ENCODE results near the gene MAML3. TPM values are rescaled to one million over a fixed set of nuclear protein-coding genes. Genes with fewer than 3 reads are reported as not detected.

MAML3 gene
- total RNA-seq, 1 donor from 2014 or later = 7.9 TPM

DNA sequence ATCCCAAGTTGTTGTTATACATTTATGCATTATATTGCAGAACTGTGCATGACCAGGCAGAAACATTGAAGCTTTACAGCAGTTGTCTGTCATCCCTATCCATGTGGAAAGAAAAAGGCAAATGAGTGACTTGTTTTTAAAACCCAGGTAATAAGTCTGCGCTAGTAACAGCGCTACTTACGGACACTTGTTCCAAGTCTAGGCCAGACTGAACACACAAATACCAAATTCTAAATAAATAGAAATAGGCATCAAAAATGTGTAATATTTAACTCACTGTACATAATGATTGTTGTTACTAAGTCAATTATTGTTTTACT, 548 bp upstream of the MAML3 start:
- ATAC-seq = no peak

- ATAC-seq = no peak
Measured at GRCh38 chr4:140153419-140153717, 616 bp downstream of the MAML3 start.

DNA sequence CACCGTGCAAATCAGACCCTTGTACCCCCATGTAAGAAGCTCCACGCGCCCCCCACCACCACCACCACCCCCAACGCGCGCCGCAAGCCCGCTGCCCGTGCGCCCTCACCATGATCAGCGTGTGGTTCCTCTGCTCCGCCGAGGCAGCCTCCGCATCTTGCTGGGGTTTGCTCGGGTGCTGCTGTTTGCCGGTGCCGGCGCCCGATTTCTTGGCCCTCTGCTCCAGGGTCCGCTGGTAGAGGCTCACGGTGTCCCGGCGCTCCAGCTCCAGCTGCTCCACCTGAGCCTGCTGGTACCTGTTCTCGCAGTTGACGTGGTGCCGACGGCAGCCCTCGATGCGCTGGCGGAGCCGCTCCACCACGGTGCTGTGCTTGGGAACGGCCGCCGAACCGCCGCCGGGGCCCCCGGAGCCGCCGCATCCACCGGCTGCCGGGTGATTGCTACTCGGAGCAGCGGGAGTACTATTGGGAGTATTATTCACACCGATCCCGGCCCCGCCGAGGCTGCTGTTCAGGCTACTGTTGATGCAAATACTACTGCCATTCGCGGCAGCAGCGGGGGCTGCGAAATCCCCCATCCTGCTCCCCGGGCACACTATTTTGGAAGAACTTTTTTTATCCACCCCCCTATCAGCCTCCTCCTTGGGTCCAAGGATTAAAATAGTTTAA, 1.1 kb downstream of the MAML3 start:
- peak; percentile 9 for ATAC-seq

DNA sequence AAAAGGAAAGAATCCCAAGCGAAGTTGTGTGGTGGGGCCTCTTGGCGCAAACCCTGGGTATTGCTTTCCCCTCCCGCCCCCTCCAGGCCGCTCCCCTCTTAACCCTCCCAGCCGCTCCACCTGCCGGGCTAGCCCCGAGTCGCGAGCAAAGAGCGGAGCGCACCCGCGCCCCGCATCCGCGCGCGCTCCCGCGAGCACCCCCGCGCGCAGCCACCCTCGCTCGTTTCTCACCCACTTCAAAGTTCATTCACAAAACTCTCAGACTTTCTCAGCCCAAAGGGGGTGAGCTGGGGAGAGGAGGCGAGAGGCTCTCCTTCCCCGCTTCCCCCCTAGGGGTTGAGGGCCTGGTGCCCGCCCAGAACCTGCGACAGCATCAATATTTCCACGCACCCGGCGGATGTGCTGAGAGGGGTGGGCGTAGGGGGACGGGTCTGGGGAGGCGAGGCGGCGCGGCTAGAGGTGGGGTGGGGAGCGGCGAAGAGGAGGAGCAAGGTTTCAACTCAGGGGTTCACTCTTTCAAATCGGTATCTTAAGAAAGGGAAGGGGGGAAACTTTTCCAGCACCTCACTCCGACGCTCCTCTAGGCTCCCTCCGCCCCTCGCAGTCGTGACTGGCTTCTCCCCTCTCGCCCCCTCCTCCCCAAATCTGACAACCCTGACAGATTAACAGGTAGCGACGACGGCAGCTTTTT, 1.8 kb downstream of the MAML3 start:
- peak; percentile 60 for ATAC-seq

DNA sequence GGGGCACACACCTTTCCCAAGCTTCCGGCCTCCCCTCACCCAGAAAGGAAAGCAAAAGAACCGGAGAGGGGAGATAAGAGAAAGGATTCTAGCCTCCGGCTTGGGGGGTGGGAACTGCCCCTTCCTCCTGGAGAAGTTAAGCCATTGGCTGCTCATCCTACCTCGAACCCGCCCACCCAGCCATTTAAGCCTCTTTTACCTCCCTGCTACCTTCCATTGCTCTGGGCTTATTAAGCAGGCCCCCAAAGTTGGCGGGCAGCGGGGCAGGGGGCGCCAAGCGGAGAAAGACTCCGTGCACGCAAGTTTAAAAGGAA, 2.3 kb downstream of the MAML3 start:
- ATAC-seq = peak; percentile 48

DNA sequence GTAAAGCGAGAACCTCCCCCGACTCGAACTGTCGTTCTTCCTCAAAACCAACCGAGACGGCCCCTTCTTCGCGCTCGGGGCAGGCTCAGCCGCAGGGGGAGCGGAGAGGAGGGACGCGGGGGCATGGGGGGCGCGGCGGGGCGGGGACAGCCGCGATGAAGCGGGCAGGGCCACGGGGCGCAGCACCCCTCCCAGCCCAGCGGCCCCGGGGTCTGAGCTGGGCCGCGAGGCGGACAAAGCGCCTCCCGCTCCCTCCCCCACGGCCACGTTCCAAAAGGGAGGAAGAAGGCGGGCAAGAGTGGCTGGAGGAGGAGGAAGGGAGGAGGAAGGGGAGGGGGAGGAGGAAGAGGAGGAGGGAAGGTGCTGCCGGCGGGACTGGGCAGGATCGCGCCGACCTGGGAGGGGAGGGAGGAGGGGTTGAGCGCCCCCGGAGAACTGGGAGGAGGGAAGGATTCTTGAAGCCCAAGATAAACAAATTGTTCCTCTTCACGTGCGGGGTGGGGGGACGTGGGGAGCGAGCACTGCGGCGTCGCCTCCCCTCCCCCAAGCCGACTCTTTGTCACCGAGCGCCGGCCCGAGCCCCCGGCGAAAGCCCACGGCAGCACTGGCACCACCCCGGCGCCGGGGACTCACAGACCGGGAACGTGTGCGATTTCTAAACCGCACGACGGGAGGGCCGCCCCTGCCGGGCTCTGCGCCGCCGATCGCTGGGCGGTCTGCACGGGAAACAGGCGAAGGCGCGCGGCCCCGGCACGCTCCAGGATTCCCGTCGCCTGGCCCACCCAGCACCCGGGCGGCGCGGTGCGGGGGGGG, 2.9 kb downstream of the MAML3 start:
- ATAC-seq = peak; percentile 72

GRCh38 chr4:140150636-140150885, 3.4 kb downstream of the MAML3 start:
- ATAC-seq = peak; percentile 54

DNA sequence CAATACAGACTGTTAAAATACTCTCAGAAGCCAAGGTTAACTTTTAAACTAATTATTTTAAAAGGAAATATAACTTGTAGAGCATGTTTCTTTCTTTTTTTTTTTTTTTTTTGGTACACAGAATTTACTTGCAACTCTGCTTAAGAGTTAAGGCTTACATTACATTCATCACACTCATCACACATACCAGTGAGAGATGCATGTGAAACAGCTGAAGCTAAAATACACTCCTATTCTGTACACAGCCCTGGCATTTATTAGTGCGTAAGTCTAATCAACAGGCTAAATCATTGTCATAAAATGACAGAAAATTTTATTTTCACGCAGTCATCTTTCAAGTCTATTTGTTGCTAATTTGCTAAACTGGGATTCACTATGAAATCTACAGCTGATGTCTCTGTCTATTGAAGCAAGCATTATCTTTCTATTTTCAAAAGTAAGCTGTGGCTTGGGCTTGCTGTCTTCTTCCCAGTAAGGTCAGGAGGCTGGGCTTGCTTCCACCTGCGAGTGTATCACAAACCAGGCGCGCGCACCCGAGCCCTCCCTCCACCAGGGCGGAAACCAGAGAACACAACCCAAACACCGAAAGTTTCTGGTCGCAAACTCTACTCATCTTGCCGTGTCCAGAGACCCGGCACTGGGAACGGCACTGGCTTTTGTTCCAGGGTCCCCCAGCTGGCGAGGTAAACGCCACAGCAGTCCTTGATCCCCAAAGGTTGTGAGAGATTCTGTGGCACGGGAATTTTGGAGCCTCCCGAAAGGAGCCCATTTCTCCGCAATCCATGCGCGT, 3.9 kb downstream of the MAML3 start:
- peak; percentile 20 for ATAC-seq

DNA sequence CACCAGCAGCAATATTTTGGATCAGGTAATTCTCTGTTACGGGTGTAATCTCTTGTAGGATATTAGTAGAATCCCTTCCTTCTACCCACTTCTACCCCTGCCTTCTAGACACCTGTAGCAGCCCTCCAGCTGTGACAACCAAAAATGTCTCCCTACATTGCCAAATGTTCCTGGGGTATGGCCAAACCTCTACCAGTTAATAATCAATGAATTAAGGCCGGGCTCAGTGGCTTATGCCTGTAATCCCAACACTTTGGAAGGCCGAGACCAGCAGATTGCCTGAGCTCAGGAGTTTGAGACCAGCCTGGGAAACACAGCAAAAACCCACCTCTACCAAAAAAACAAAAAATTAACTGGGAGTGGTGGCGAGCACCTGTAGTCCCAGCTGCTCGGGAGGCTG, 9.9 kb downstream of the MAML3 start:
- no peak for ATAC-seq

GRCh38 chr4:140141210-140141835, 12.7 kb downstream of the MAML3 start:
- peak; percentile 74 for ATAC-seq

- no peak for ATAC-seq
Measured at GRCh38 chr4:140140566-140140965, 13.4 kb downstream of the MAML3 start.

DNA sequence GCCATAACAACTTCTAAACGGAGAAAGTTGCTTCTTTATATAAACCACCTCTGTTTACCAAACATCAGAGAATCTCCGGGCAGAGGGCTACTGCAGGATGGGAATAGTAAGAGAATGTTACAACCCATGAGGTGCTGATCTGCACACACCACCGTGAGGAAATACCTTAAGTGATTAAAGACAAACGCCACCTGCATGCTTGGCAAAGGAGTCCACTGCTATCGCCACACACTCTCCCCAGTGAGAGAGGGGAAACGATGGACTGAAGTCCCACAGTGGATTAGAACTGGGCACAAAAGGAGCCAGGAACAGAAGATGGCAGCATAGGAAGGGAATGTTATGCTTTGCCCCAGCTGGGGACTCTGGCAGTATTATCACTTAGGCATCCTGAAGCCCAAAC, 15.6 kb downstream of the MAML3 start:
- no peak for ATAC-seq

DNA sequence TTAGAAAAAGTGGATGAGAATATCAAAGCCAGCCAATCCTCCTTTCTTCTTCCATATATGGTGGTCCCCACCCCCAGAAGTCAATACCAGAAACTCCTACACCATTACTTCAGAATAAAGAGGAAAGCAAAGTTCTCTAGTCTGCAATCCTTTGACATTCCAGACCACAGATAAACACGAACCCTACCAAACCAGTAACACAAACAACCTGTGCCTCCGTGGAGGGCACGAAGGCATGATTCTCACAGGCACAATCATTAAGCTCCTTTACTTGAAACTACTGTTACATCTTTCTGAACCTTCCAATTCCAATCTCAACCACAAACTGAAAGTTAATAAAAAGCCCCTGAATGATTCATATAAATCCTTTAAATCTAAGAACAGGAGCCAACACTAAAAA, 16.3 kb downstream of the MAML3 start:
- no peak for ATAC-seq

- ATAC-seq = peak; percentile 61
Measured at GRCh38 chr4:140136509-140136908, 17.5 kb downstream of the MAML3 start.

GRCh38 chr4:140135529-140136088, 18.4 kb downstream of the MAML3 start:
- ATAC-seq = no peak

DNA sequence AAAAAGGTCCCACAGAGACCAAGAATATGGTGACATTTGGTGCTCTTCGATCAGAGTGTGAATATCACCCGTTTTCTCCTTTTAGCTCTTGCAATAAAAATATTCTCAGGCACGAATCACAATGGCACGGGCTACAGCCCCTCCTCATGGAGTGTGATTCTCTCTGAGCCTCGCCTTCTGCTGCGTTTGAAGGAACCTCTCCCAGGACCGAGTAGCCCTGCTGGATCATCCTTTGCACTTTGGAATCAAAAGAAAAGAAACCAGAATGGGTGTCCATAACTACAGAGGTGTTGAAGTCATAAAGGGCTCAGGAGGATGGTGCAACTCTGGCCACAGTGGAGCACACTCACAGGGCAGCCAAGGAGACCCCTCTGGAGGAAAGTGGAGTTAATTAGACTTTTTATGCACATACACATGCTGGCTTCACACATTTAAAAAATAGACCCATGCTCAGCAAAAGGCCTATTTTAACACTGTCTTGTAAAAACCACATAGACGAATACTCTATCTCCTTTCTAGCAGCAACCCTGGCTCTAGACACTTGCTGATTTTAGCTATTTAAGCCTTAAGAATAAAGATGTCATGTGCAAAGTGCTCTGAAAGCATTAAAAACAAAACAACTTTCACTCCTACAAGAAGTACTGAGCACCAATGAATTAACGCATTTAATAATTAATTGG, 19.1 kb downstream of the MAML3 start:
- ATAC-seq = no peak

GRCh38 chr4:140133576-140133975, 20.4 kb downstream of the MAML3 start:
- peak; percentile 53 for ATAC-seq

DNA sequence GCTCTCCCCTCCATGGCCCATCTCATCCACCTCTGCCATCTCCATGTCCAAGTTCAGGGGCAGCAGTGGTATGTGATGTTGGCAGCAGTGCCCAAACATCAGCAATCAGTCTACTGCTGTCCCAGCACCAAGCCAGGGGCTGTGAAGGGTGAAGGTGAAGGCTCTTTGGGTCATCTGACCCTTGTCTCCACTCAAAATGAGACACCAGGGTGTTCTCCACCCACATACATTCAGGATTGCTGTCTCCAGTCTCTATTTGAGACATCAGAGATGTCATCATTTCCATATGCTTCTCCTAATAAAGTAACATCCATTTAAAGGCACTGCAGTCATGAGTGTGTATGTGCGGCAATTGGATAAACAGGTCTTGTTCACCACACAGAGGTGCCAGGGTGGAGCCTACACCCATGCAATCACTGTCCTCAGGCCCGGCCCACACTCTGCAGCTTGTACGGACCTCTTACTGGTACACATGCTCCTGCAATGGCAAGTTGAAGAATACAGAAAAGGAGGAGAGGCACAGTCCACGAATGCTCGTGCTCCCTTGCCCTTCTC, 22.2 kb downstream of the MAML3 start:
- ATAC-seq = peak; percentile 19

DNA sequence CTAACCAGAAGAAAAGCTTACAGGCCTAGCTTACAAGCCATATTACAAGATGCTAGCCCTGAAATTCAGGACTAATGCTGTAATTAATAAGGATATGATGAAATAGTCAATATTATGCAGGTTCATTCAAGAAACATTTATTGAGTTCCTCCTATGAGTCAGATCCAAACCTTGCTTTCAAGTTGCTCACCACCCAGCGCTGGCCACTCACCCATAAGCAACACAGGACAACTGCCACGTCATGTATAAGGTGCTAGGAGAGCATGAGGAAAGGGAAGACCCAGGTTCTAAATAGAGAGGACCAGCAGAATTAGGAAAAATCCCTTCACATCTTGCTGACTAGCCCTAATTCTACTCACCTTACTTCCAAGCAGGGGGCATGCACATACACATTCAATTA, 23.3 kb downstream of the MAML3 start:
- ATAC-seq = peak; percentile 99

GRCh38 chr4:140127422-140127821, 26.6 kb downstream of the MAML3 start:
- ATAC-seq = no peak

GRCh38 chr4:140126261-140126660, 27.7 kb downstream of the MAML3 start:
- ATAC-seq = no peak

DNA sequence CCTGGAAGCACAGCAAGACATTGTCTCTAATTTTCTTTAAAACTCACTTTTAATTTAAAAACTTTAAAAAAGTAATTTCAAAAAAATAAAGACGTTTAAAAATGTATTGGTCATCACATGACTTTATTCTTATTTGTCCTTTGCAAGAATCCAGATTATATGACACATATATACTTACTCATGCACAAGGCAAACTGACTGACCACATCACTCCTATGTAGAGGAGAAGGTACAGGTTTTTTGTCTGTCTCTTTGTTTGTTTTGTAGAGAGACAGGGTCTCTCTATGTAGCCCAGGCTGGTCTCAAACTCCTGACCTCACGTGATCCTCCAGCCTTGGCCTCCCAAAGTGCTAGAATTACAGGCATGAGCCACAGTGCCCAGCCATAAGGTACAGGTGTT, 28.6 kb downstream of the MAML3 start:
- ATAC-seq = no peak

All from esophagus mucosa (tissue), 1 donor.